ENCODE data around the gene ZNF888.
A peak's percentile ranks its signal among the peaks of the same experiment; 100 is the strongest.
"Not testable (repeated sequence)": the region's sequence is repeated elsewhere in the genome, so short reads cannot be mapped to it uniquely, and the experiment has no call there.

ZNF888 gene

DNA sequence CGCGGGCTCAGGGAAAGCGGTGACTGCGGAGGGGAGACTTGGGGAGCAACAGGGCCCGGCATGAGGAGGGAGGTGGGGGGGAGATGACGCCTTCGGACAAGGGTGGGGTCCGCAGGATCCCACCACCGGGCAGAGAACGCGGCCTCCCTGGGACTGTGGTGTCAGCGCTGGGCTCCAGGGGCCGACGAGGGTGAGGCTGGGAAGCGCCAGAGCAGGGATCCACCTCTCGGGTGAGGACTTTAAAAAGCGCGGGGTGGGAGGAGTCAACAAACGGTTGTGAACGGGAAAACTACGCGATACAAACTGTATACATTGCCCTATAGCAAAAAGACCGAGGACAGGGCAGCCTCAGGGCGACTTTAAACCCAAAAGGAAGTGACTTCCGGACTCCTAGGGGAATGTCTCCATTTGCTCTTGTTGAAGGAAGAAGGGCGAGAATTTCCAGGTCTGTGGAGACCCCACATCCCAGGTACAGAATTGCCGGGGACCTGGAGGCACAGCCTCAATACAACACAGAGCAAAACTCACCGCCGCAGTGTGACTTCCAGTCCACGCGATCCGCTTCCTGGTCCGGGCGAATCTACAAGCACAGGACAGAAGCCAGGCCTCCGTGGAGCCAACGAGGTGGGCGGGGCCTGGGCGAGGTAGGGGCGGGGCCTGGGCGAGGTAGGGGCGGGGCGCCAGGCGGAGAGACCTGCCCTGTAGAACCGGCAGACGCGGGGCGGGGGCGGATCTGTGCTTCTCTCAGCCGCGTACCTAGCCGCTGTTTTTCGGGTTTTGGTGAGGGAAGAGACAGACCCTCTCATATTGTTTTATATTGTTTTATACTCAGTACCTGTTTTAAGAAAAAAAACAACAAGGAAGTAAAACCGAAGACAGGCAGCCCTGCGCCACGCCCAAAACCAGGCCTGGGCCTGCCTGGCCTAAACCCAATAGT lies at the start of gene ZNF888:
Gene ZNF888 (minus strand): TSS at position 588 of the 937 bp plus-strand sequence. CDS start 5,555 bp downstream, outside the sequence.
- DNase-seq = peak; percentile 86 to 96 (median 93)

- no peak for DNase-seq
Observed at GRCh38 chr19:52967772-52968171, 44.5 kb upstream of the ZNF888 start.

DNA sequence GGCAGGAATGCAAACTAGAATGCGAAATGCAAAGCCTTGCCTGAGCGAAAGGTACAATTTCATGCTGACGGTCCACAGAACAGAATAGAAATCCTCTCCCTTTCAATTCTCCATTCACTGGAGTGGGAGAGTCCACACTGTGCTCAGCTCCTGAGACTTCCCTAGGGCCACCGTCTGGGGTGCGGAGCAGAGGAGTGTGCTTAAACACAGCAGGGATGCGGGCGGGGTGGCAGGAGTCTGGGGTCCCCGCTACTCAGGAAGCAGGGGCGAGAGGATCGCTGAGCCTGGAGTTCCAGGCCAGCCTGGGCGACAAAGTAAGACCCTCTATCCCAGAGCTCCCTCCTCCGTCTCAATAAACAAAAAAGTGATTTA lies 40.0 kb upstream of the ZNF888 start:
- peak; percentile 14 to 47 (median 21) for DNase-seq

- peak; percentile 97 to 99 (median 99) for DNase-seq
Observed at GRCh38 chr19:52962394-52963246, 39.4 kb upstream of the ZNF888 start, which contains the start of gene ZNF816. Gene ZNF816, minus strand, starts transcription at chr19:52962881. Its CDS starts 6,792 bp downstream, at chr19:52956089.

DNA sequence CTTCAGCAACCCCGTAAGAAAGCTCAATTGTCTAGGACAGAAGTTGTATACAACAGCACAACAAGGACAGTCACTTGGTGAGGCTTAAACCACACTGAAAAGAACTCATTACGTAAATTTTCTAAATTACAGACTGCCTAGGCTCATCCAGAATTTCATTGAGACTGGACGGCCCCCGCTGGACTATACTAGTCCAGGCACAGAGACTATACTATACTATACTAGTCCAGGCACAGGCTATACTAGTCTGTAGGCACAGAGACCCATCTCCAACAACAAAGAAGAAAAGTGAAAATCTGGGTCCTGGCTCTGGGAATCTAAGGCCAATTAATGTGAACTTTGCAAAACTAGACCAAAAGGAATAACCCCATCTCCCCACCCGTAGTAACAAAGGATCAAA lies 38.8 kb upstream of the ZNF888 start:
- no peak for DNase-seq

- no peak for DNase-seq
Observed at GRCh38 chr19:52959613-52960295, 36.5 kb upstream of the ZNF888 start.

DNA sequence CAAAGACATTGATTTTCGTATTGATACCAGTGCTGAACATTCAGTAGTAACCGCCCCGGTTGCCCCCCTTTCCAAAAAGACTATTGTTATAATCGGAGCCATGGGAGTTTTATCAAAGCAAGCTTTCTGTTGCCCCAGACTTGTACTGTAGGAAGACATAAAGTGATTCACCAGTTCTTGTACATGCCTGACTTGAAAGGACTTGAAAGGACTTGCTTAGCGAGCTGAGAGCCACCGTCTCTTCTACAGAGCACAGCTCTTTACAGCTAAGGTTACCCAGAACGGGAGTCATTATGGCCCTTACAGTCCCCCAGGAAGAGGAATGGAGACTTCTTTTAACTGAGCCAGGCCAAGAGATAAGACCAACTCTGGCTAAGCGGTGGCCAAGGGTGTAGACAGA lies 34.4 kb upstream of the ZNF888 start:
- no peak for DNase-seq

GRCh38 chr19:52956917-52957316 lies 33.7 kb upstream of the ZNF888 start:
- DNase-seq = no peak

GRCh38 chr19:52949422-52949821 lies 26.2 kb upstream of the ZNF888 start:
- DNase-seq = no peak

GRCh38 chr19:52948025-52948770 lies 25.0 kb upstream of the ZNF888 start:
- DNase-seq = no peak

DNA sequence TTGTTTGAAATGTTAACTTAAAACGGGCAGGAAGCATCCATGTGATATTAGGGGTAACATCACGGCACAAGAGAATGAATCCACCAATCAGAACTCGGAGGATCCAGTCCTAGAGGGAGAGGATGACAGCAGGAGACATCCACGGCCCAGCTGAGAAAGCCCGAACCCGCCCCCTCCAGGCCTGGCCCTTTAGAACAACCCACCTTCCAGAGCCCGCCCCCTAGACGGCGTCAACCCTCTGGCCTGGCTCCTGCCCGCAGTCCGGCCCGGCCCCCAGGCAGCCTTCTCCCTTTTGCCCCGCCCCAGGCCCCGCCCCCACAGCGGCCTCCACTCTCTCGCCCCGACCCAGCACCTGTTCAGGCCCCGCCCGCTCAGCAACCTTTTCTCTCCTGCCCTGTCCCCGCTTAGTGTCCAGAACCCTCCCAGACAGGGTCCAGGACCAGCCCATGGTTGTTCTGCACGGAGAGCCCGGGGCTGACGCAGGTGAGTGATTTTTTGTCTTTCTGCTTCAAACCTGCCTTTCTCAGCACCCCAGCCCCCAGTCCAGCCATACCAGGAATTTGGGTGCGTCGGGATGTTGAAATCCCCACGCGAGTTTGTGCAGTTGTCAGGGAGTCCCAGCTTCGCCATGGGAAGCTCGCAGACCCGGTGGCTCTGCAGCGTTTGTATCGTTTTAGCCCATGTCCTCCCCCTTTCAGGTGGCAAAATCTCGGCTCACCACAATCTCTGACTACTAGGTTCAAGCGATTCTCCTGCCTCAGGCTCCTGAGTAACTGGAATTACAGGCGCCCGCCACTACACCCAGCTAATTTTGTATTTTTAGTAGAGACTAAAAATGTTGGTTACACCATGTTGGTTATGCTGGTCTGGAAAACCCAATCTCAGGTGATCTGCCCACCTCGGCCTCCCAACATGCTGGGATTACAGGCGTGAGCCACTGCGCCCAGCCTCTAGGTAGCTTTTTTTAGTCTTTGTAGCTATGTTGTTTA lies 23.4 kb upstream of the ZNF888 start:
- DNase-seq = no peak

DNA sequence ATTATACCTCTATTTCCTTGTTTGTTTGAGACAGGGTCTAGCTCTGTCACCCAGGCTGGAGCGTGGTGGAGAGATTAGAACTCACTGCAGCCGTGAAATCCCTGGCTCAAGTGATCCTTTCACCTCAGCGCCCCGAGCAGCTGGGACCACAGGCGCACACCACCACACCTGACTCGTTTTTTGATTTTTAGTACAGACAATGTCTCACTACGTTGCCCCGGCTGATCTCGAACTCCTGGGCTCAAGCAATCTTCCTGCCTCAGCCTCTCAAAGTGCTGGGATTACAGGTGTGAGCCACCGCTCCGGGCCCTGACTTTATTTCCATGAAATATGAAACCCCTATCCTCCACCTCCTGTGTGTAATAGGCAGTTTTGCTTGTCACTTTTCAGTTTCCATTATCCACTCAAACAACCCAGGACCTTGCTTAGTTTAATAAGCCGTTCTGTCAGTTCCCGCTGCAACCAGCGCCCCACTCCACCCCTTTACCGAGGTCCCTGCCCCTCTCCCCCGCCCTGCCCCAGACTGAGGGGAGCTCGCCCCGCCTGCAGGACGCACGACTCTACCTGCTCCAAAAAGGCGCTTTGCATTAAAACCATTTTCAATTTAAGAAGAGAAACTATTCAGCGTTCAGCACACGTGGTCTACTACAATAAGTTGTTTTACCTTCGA lies 22.6 kb upstream of the ZNF888 start:
- no peak for DNase-seq

DNA sequence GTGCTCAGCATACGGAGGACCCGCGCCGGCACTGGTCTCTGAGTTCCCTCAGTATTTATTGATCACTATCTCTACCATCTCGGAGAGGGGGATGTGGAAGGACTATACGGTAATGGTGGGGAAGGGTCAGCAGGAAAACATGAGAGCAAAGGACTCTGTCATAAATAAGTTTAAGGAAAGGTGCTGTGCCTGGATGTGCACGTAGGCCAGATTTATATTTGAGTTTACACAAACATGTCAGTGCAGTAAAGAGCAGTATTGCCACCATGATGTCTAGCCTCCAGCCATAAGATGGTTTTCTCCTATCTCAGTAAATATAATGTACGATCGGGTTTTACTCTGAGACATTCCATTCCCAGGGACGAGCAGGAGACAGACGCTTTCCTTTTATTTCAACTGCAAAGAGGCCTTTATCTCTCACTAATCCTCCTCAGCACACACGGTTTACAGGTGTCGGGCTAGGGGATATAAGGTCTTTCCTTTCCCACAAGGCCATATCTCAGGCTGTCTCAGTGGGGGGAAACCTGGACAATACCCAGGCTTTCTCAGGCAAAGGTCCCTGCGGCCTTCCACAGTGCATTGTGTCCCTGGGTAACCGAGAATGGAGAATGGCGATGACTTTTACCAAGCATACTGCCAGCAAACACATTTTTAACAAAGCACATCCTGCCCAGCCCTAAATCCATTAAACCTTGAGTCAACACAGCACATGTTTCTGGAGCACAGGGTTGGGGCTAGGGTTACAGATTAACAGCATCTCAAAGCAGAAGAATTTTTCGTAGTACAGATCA lies 21.7 kb upstream of the ZNF888 start:
- DNase-seq = not testable (repeated sequence)

- DNase-seq = no peak
Observed at GRCh38 chr19:52943884-52944643, 20.8 kb upstream of the ZNF888 start.

GRCh38 chr19:52943134-52943883 lies 20.1 kb upstream of the ZNF888 start:
- no peak for DNase-seq

- peak; percentile 91 to 95 (median 94) for DNase-seq
Observed at GRCh38 chr19:52942386-52943133, 19.3 kb upstream of the ZNF888 start.

DNA sequence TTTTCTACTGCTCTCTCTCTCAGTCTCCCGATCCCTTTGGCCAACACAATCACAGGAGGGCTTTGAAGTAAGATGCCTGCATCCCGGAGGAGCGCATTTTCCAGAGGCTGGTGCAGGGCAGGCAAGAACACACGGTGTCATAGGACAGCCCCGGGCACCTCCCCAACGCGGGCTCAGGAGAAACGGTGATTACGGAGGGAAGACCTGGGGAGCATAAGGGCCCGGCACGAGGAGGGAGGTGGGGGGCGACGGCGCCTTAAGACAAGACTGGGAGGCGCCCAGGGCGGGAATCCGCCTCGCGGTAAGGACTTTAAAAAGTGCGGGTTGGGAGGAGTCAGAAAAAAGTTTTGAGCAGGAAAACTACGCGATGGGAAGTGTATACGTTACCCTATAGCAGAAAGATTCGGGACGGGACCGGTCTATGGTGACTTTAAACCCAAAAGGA lies 18.7 kb upstream of the ZNF888 start:
- DNase-seq = peak; percentile 21 to 51 (median 38)

Data from suppressor macrophage treated with lipopolysaccharide for 1 hour (primary cell).